GM23338 (cell line): ENCODE results near the gene SFT2D3. TPM values are rescaled to one million over a fixed set of nuclear protein-coding genes. Genes with fewer than 3 reads are reported as not detected.

ENCODE experiments used
- ATAC-seq: fragments of 200-7000 bp; cut with Tn5 transposase; 3 replicates; pipeline ENCODE4 v1.9.1; 2020
- DNase-seq: peaks from one replicate; pipeline ENCODE4 v3.0.0-alpha.2; 2015; ENCODE audit warnings: low spot score
- H2AFZ ChIP-seq: fragments of 200-600 bp; sonication (generic); 2 replicates; pipeline ENCODE4 v1.8.0; 2016; ENCODE audit warnings: antibody characterized with exemption, mild to moderate bottlenecking, moderate library complexity
- H3F3A ChIP-seq: fragments of 200-600 bp; sonication (generic); replicated peaks from 2 replicates; pipeline ENCODE4 v1.8.0; 2017; ENCODE audit warnings: antibody characterized with exemption, mixed run types, low read depth
- H3K27ac ChIP-seq: fragments of 200-600 bp; sonication (generic); 2 replicates; pipeline ENCODE4 v1.6.1; 2016; ENCODE audit warnings: low read depth
- H3K27me3 ChIP-seq: fragments of 200-600 bp; sonication (generic); 2 replicates; pipeline ENCODE4 v1.8.0; 2016; ENCODE audit warnings: mild to moderate bottlenecking, mixed run types, moderate library complexity; ENCODE audit not compliant: insufficient read depth
- H3K36me3 ChIP-seq: fragments of 200-600 bp; sonication (generic); 2 replicates; pipeline ENCODE4 v1.8.0; 2016; ENCODE audit warnings: mild to moderate bottlenecking; ENCODE audit not compliant: insufficient read depth
- H3K4me1 ChIP-seq: fragments of 200-600 bp; sonication (generic); 2 replicates; pipeline ENCODE4 v1.8.0; 2016; ENCODE audit warnings: mild to moderate bottlenecking, moderate library complexity; ENCODE audit not compliant: insufficient read depth
- H3K4me2 ChIP-seq: fragments of 200-600 bp; sonication (generic); 2 replicates; pipeline ENCODE4 v1.7.1; 2017; ENCODE audit warnings: mixed run types
- H3K4me3 ChIP-seq: fragments of 200-600 bp; sonication (generic); 2 replicates; pipeline ENCODE4 v1.6.1; 2016; ENCODE audit warnings: mixed run types
- H3K79me2 ChIP-seq: fragments of 200-600 bp; sonication (generic); replicated peaks from 2 replicates; pipeline ENCODE4 v1.8.0; 2017; ENCODE audit warnings: mild to moderate bottlenecking; ENCODE audit not compliant: insufficient read depth
- H3K9me2 ChIP-seq: fragments of 200-600 bp; sonication (generic); 2 replicates; pipeline ENCODE4 v1.8.0; 2017; ENCODE audit not compliant: insufficient read depth
- H4K20me1 ChIP-seq: fragments of 200-600 bp; sonication (generic); replicated peaks from 2 replicates; pipeline ENCODE4 v1.8.0; 2017; ENCODE audit warnings: mild to moderate bottlenecking; ENCODE audit not compliant: insufficient read depth
- H3K27ac Mint-ChIP-seq: 2 replicates; pipeline ENCODE4 v1.8.0; 2020; ENCODE audit warnings: inconsistent platforms, mild to moderate bottlenecking, moderate library complexity, mixed read lengths
- H3K27me3 Mint-ChIP-seq: 3 replicates; pipeline ENCODE4 v1.8.0; 2022; ENCODE audit warnings: low read depth, mild to moderate bottlenecking, moderate library complexity, mixed read lengths, inconsistent platforms; ENCODE audit not compliant: insufficient read depth, poor library complexity
- H3K36me3 Mint-ChIP-seq: 3 replicates; pipeline ENCODE4 v1.8.0; 2021; ENCODE audit warnings: low read depth, mild to moderate bottlenecking, inconsistent platforms, moderate library complexity, mixed read lengths
- H3K4me1 Mint-ChIP-seq: 3 replicates; pipeline ENCODE4 v1.8.0; 2020; ENCODE audit warnings: mild to moderate bottlenecking, inconsistent platforms, mixed read lengths
- H3K4me3 Mint-ChIP-seq: 3 replicates; pipeline ENCODE4 v1.8.0; 2021; ENCODE audit warnings: moderate library complexity, mild to moderate bottlenecking, inconsistent platforms, mixed read lengths
- H3K9me3 Mint-ChIP-seq: 3 replicates; pipeline ENCODE4 v1.8.0; 2020; ENCODE audit warnings: moderate library complexity, mild to moderate bottlenecking, inconsistent platforms, mixed read lengths
- CREB1 ChIP-seq: fragments of 250-450 bp; sonication (Bioruptor Pico); IDR thresholded peaks from 2 replicates; pipeline ENCODE4 v1.5.0; 2020; ENCODE audit warnings: low read depth, mild to moderate bottlenecking, moderate library complexity
- CTCF ChIP-seq, 2 experiments: fragments of 200-600 bp in 1 of 2; sonication (generic) in 1 of 2; conservative IDR thresholded peaks; 2 replicates each; pipeline versions ENCODE4 v1.5.1 to v1.6.1; 2016 to 2017; ENCODE audit warnings: antibody characterized with exemption in 2 of 2, low read depth in 2 of 2, mild to moderate bottlenecking in 2 of 2, moderate library complexity in 1 of 2
- EZH2 ChIP-seq: fragments of 200-600 bp; sonication (generic); IDR thresholded peaks from one replicate; pipeline ENCODE4 v1.8.0; 2017; ENCODE audit warnings: antibody characterized with exemption, mild to moderate bottlenecking, low read depth; ENCODE audit not compliant: unreplicated experiment
- EZH2phosphoT487 ChIP-seq: fragments of 200-600 bp; sonication (generic); IDR thresholded peaks from one replicate; pipeline ENCODE4 v1.8.1; 2018; ENCODE audit warnings: antibody characterized with exemption; ENCODE audit not compliant: unreplicated experiment
- JUNB ChIP-seq: IDR thresholded peaks from one replicate; pipeline ENCODE4 v1.6.1; 2016; ENCODE audit warnings: antibody characterized with exemption; ENCODE audit not compliant: unreplicated experiment
- POLR2AphosphoS5 ChIP-seq: IDR thresholded peaks from 2 replicates; pipeline ENCODE4 v1.6.1; 2016; ENCODE audit warnings: antibody characterized with exemption, low read depth
- STAT1 ChIP-seq: IDR thresholded peaks from one replicate; pipeline ENCODE4 v1.6.1; 2016; ENCODE audit warnings: antibody characterized with exemption; ENCODE audit not compliant: unreplicated experiment
- ZNF331 ChIP-seq: fragments of 250-450 bp; sonication (Bioruptor Pico); IDR thresholded peaks from 2 replicates; pipeline ENCODE4 v1.5.0; 2020; ENCODE audit warnings: low read depth, mild to moderate bottlenecking, moderate library complexity
- polyA plus RNA-seq: library from polyadenylated mRNA; unstranded; fragments of >200 nt; fragmentation: Nextera tagmentation; extraction: Ambion mirVana; gene quantifications from 2 replicates; pipeline ENCODE4 v1.2.1, GENCODE V29; 2016
- total RNA-seq: library from RNA; depleted of rRNA; stranded (reverse); fragments of >200 nt; shearing (Covaris generic); gene quantifications from 2 replicates; pipeline ENCODE4 v1.2.3, GENCODE V29; 2014
- TF ChIP-seq, protein P1 (sequence below): fragments of 250-450 bp; sonication (Bioruptor Pico); IDR thresholded peaks from 2 replicates; pipeline ENCODE4 v1.5.0; 2020; ENCODE audit warnings: mild to moderate bottlenecking, moderate library complexity

SFT2D3 gene
- total and polyA plus RNA-seq, 2 experiments from 2014 or later, result 13.7 TPM; not detected in 1

DNA sequence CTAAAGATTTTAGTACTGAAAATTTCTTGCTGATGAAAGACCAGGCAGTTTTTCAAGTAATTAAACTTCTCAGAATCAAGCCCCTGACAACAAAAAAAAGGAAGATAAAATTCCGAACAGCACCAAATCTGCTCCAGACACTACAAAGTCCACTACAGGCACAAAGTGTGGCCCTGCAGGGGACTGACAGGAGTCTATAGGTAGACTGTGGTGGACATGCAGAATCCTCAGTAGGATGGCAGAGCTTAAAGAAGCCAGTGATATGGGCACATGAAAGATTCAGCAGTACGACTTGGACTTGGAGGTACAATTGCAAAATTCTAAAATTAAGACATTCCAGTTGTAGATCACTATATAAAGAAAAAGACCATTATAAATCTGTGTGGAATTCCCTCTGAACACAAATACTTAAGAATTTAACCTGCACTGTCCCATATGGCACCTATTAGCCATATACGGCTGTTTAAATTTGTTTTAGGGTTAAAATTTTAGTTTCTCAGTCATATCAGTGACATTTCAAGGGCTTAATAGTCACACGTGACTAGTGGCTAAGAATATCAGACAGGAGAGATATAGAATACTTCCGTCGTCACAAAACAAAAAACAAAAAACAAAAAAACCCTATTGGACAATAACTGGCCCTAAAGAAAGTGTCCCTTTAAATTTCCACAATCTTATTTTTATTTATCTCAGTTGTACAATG is 32.0 kb downstream of the SFT2D3 start:
- no peaks in the 10 kb centered on the region for H3K4me1 Mint-ChIP-seq
- Histone ChIP-seq H3K36me3 (0 out of 2 replicates have a peak, but pooled peaks cover 3% of the 10 kb centered on the region), H3F3A (no peaks in the 10 kb centered on the region), H3K27me3 (no peaks in the 10 kb centered on the region), H3K9me2 (no peaks in the 10 kb centered on the region), H2AFZ (no peak overlapping the region), H3K79me2 (no peaks in the 10 kb centered on the region), H3K4me3 (no peak overlapping the region), H3K4me1 (no peaks in the 10 kb centered on the region), H3K4me2 (no peak overlapping the region), H3K27ac (no peak overlapping the region), H4K20me1 (peaks cover 12% of the 10 kb centered on the region)
- H3K9me3 Mint-ChIP-seq, result no peaks in the 10 kb centered on the region
- DNase-seq (no peak), ATAC-seq (no peak)
- H3K27me3 Mint-ChIP-seq, result peaks cover 2% of the 10 kb centered on the region
- no peak overlapping the region for H3K27ac Mint-ChIP-seq
- no peak overlapping the region for H3K4me3 Mint-ChIP-seq
- TF ChIP-seq STAT1 (no peak), EZH2phosphoT487 (no peak), ZNF331 (CRISPR knock-in tag) (no peak)
- no peaks in the 10 kb centered on the region; the same call in 2 of the 3 replicates for H3K36me3 Mint-ChIP-seq

GRCh38 chr2:127733816-127734537 is 32.7 kb downstream of the SFT2D3 start:
- H2AFZ ChIP-seq, result no peak overlapping the region
- H3K27ac Mint-ChIP-seq, result no peak overlapping the region
- no peaks in the 10 kb centered on the region for H3F3A ChIP-seq
- no peaks in the 10 kb centered on the region for H3K9me3 Mint-ChIP-seq
- H3K4me3 Mint-ChIP-seq, result no peak overlapping the region
- H3K4me2 ChIP-seq, result no peak overlapping the region
- 0 out of 2 replicates have a peak, but pooled peaks cover 3% of the 10 kb centered on the region for H3K36me3 ChIP-seq
- H3K9me2 ChIP-seq, result no peaks in the 10 kb centered on the region
- no peak overlapping the region for H3K4me3 ChIP-seq
- H3K36me3 Mint-ChIP-seq, result no peaks in the 10 kb centered on the region; the same call in 1 of the 3 replicates
- DNase-seq (no peak), ATAC-seq (no peak)
- H3K4me1 ChIP-seq, result no peaks in the 10 kb centered on the region
- H4K20me1 ChIP-seq, result peaks cover 12% of the 10 kb centered on the region
- peaks cover 2% of the 10 kb centered on the region for H3K27me3 Mint-ChIP-seq
- H3K27me3 ChIP-seq, result no peaks in the 10 kb centered on the region
- no peaks in the 10 kb centered on the region for H3K4me1 Mint-ChIP-seq
- H3K27ac ChIP-seq, result no peak overlapping the region
- H3K79me2 ChIP-seq, result no peaks in the 10 kb centered on the region
- no peak for TF ChIP-seq CTCF (conservative IDR thresholded peaks at IDR 0.05; ENCODE audit: low read depth in 2 of 2)
- TF ChIP-seq ZNF331 (CRISPR knock-in tag), result no peak
- TF ChIP-seq POLR2AphosphoS5, result no peak
- no peak for TF ChIP-seq STAT1
- TF ChIP-seq, protein P1, sequence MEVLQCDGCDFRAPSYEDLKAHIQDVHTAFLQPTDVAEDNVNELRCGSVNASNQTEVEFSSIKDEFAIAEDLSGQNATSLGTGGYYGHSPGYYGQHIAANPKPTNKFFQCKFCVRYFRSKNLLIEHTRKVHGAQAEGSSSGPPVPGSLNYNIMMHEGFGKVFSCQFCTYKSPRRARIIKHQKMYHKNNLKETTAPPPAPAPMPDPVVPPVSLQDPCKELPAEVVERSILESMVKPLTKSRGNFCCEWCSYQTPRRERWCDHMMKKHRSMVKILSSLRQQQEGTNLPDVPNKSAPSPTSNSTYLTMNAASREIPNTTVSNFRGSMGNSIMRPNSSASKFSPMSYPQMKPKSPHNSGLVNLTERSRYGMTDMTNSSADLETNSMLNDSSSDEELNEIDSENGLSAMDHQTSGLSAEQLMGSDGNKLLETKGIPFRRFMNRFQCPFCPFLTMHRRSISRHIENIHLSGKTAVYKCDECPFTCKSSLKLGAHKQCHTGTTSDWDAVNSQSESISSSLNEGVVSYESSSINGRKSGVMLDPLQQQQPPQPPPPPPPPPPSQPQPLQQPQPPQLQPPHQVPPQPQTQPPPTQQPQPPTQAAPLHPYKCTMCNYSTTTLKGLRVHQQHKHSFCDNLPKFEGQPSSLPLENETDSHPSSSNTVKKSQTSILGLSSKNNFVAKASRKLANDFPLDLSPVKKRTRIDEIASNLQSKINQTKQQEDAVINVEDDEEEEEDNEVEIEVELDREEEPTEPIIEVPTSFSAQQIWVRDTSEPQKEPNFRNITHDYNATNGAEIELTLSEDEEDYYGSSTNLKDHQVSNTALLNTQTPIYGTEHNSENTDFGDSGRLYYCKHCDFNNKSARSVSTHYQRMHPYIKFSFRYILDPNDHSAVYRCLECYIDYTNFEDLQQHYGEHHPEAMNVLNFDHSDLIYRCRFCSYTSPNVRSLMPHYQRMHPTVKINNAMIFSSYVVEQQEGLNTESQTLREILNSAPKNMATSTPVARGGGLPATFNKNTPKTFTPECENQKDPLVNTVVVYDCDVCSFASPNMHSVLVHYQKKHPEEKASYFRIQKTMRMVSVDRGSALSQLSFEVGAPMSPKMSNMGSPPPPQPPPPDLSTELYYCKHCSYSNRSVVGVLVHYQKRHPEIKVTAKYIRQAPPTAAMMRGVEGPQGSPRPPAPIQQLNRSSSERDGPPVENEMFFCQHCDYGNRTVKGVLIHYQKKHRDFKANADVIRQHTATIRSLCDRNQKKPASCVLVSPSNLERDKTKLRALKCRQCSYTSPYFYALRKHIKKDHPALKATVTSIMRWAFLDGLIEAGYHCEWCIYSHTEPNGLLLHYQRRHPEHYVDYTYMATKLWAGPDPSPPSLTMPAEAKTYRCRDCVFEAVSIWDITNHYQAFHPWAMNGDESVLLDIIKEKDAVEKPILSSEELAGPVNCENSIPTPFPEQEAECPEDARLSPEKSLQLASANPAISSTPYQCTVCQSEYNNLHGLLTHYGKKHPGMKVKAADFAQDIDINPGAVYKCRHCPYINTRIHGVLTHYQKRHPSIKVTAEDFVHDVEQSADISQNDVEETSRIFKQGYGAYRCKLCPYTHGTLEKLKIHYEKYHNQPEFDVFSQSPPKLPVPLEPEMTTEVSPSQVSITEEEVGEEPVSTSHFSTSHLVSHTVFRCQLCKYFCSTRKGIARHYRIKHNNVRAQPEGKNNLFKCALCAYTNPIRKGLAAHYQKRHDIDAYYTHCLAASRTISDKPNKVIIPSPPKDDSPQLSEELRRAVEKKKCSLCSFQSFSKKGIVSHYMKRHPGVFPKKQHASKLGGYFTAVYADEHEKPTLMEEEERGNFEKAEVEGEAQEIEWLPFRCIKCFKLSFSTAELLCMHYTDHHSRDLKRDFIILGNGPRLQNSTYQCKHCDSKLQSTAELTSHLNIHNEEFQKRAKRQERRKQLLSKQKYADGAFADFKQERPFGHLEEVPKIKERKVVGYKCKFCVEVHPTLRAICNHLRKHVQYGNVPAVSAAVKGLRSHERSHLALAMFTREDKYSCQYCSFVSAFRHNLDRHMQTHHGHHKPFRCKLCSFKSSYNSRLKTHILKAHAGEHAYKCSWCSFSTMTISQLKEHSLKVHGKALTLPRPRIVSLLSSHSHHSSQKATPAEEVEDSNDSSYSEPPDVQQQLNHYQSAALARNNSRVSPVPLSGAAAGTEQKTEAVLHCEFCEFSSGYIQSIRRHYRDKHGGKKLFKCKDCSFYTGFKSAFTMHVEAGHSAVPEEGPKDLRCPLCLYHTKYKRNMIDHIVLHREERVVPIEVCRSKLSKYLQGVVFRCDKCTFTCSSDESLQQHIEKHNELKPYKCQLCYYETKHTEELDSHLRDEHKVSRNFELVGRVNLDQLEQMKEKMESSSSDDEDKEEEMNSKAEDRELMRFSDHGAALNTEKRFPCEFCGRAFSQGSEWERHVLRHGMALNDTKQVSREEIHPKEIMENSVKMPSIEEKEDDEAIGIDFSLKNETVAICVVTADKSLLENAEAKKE, result no peak
- no peak for TF ChIP-seq JUNB
- TF ChIP-seq CREB1 (CRISPR knock-in tag), result no peak
- no peak for TF ChIP-seq EZH2
- no peak for TF ChIP-seq EZH2phosphoT487
